Measurements from ENCODE around the gene HCN4.

HCN4 gene

DNA sequence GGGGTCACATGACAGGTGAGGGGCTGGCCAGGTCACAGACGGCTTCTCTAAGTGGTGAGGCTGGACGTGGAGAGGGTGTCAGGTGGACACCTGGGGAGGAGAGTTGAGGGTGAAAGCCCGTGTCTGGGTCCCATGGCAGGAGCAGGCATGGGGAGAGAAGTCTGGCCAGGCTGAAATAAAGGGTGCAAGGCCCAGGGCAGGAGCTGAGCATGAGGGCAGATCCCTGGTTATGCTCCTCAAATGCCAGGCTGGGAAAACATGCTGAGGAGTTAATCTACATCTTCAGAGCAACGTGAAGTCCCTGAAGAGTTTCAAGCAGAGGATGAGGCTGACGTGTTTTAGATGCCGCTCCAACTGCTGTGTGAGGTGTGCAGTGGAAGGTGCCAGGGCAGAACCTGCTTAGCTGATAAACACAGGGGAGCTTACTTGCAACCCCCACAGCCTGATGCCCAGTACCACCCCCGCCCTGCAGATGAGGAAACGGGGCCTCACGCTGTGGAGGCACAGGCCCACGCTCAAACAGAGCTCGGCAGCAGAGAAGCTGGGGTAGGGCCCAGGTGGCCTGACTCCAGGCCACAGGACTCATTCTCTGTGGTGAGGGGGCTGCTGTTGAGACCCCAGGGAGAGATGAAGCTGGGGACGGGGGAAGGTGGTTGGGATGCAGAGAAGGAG is 40.5 kb downstream of the HCN4 start:
- H3K27me3 ChIP-seq (ENCODE audit: low read depth, low read length), result no peaks in the 10 kb centered on the region
- H3K9ac ChIP-seq (ENCODE audit: low read length), result no peak overlapping the region

DNA sequence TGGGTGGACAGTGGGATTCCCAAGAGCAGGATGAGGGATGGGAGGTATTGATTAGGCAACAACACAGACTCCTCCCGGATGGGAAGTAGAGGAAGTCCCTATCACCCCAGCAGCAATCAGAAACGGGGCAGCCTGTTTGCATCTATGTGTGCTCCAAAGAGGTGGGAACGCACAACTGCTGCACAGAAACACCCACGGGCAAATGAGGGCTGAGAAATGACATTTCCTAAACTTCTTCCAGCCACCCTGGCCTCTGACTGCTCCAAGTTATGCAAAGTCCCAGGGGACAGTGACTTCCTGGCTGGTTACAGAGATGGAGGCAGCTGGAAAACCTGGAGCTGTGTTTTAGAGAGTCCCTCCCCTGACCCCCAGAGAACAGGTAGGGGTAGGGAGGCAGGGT is 42.6 kb downstream of the HCN4 start:
- H3K36me3 ChIP-seq (replicated peaks; ENCODE audit: low read depth, low read length), result no peaks in the 10 kb centered on the region
- no peak overlapping the region for H3K9ac ChIP-seq (ENCODE audit: low read length)
- no peak overlapping the region for H2AFZ ChIP-seq (ENCODE audit: low read depth, low read length)
- no peaks in the 10 kb centered on the region for H3K27me3 ChIP-seq (ENCODE audit: low read depth, low read length)
- no peaks in the 10 kb centered on the region for H4K20me1 ChIP-seq (ENCODE audit: insufficient read depth, low read length)
- H3K4me1 ChIP-seq (ENCODE audit: low read length), result peaks cover 8% of the 10 kb centered on the region; the same call in 1 of the 2 replicates
- no peak overlapping the region for H3K27ac ChIP-seq (ENCODE audit: low read length)
- H3K79me2 ChIP-seq (ENCODE audit: low read length), result no peaks in the 10 kb centered on the region
- H3K4me2 ChIP-seq (ENCODE audit: low read length), result peak overlapping the region; percentile 38
- H3K4me3 ChIP-seq (ENCODE audit: low read length), result peak overlapping the region; percentile 39; the same call in 1 of the 2 replicates
- no peaks in the 10 kb centered on the region for H3K9me3 ChIP-seq (ENCODE audit: insufficient read depth, low read length)
- TF ChIP-seq EZH2phosphoT487 (IDR thresholded peaks at IDR 0.05; ENCODE audit: low read depth), result no peak
- TF ChIP-seq, protein P1, sequence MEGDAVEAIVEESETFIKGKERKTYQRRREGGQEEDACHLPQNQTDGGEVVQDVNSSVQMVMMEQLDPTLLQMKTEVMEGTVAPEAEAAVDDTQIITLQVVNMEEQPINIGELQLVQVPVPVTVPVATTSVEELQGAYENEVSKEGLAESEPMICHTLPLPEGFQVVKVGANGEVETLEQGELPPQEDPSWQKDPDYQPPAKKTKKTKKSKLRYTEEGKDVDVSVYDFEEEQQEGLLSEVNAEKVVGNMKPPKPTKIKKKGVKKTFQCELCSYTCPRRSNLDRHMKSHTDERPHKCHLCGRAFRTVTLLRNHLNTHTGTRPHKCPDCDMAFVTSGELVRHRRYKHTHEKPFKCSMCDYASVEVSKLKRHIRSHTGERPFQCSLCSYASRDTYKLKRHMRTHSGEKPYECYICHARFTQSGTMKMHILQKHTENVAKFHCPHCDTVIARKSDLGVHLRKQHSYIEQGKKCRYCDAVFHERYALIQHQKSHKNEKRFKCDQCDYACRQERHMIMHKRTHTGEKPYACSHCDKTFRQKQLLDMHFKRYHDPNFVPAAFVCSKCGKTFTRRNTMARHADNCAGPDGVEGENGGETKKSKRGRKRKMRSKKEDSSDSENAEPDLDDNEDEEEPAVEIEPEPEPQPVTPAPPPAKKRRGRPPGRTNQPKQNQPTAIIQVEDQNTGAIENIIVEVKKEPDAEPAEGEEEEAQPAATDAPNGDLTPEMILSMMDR (IDR thresholded peaks at IDR 0.05; ENCODE audit: low read depth, low read length), result no peak

More for the DNA sequence above, 40.5 kb downstream of the HCN4 start:
- H3K4me1 ChIP-seq (ENCODE audit: low read length), result peaks cover 8% of the 10 kb centered on the region; the same call in 1 of the 2 replicates
- H3K79me2 ChIP-seq (ENCODE audit: low read length), result no peaks in the 10 kb centered on the region
- no peaks in the 10 kb centered on the region for H3K9me3 ChIP-seq (ENCODE audit: insufficient read depth, low read length)
- no peaks in the 10 kb centered on the region for H4K20me1 ChIP-seq (ENCODE audit: insufficient read depth, low read length)
- TF ChIP-seq, protein P1 (IDR thresholded peaks at IDR 0.05; ENCODE audit: low read depth, low read length), result no peak
- no peak for TF ChIP-seq EZH2phosphoT487 (IDR thresholded peaks at IDR 0.05; ENCODE audit: low read depth)
- no peaks in the 10 kb centered on the region for H3K36me3 ChIP-seq (replicated peaks; ENCODE audit: low read depth, low read length)
- H3K4me3 ChIP-seq (ENCODE audit: low read length), result no peak overlapping the region
- no peak overlapping the region for H3K4me2 ChIP-seq (ENCODE audit: low read length)
- H3K27ac ChIP-seq (ENCODE audit: low read length), result no peak overlapping the region
- no peak overlapping the region for H2AFZ ChIP-seq (ENCODE audit: low read depth, low read length)

DNA sequence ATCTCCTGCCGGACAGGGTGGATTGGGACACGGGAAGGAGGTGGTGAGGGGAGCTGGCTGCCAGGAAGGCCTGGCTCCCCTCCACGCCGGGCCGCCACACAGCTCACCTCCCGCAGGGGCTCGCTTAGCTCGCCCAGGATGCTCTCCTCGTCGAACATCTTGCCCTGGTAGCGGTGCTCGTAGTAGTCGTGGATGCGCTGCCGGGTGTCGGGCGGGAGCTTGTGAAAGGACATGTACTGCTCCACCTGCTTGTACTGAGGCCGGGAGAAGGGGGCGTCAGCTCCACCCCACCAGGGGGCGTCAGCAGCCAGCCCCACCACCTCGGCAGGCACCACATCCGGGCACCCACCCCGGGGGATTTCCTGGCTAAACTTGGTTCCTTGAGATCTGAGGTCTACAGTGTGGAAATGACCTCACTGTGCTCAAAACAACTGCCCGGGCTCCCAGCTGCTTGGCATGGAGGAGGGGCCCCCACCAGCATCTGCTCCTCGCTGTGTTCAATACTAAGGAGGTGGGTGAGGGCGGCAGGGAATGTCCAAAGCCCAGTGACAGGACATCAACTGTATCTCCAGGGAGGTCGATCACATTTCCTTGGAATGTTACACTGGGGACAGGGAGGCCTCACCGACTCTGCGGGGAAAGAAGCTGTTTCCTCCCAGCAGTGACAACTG is 43.4 kb downstream of the HCN4 start:
- Histone ChIP-seq H3K36me3 (replicated peaks; ENCODE audit: low read depth, low read length) (no peaks in the 10 kb centered on the region), H4K20me1 (ENCODE audit: insufficient read depth, low read length) (no peaks in the 10 kb centered on the region), H3K27ac (ENCODE audit: low read length) (no peak overlapping the region), H2AFZ (ENCODE audit: low read depth, low read length) (peak overlapping the region; percentile 34; the same call in 1 of the 2 replicates), H3K4me3 (ENCODE audit: low read length) (peak overlapping the region; percentile 39; the same call in 1 of the 2 replicates), H3K9ac (ENCODE audit: low read length) (no peak overlapping the region), H3K4me1 (ENCODE audit: low read length) (peaks cover 8% of the 10 kb centered on the region; the same call in 1 of the 2 replicates), H3K27me3 (ENCODE audit: low read depth, low read length) (no peaks in the 10 kb centered on the region), H3K4me2 (ENCODE audit: low read length) (peak overlapping the region; percentile 38), H3K79me2 (ENCODE audit: low read length) (no peaks in the 10 kb centered on the region), H3K9me3 (ENCODE audit: insufficient read depth, low read length) (no peaks in the 10 kb centered on the region)
- TF ChIP-seq, protein P1 (IDR thresholded peaks at IDR 0.05; ENCODE audit: low read depth, low read length), result peak; percentile 42
- TF ChIP-seq EZH2phosphoT487 (IDR thresholded peaks at IDR 0.05; ENCODE audit: low read depth), result no peak

GRCh38 chr15:73324496-73325170 is 44.1 kb downstream of the HCN4 start:
- TF ChIP-seq, protein P1 (IDR thresholded peaks at IDR 0.05; ENCODE audit: low read depth, low read length), result no peak
- TF ChIP-seq EZH2phosphoT487 (IDR thresholded peaks at IDR 0.05; ENCODE audit: low read depth), result no peak
- Histone ChIP-seq H3K4me3 (ENCODE audit: low read length) (no peak overlapping the region), H3K27me3 (ENCODE audit: low read depth, low read length) (no peaks in the 10 kb centered on the region), H3K4me2 (ENCODE audit: low read length) (no peak overlapping the region), H2AFZ (ENCODE audit: low read depth, low read length) (no peak overlapping the region), H3K27ac (ENCODE audit: low read length) (no peak overlapping the region), H3K9ac (ENCODE audit: low read length) (no peak overlapping the region), H3K9me3 (ENCODE audit: insufficient read depth, low read length) (no peaks in the 10 kb centered on the region), H3K79me2 (ENCODE audit: low read length) (no peaks in the 10 kb centered on the region), H4K20me1 (ENCODE audit: insufficient read depth, low read length) (no peaks in the 10 kb centered on the region), H3K4me1 (ENCODE audit: low read length) (peaks cover 8% of the 10 kb centered on the region; the same call in 1 of the 2 replicates), H3K36me3 (replicated peaks; ENCODE audit: low read depth, low read length) (no peaks in the 10 kb centered on the region)

All from OCI-LY3 (cell line).